ENCODE measurements around the gene USP24.

DNA sequence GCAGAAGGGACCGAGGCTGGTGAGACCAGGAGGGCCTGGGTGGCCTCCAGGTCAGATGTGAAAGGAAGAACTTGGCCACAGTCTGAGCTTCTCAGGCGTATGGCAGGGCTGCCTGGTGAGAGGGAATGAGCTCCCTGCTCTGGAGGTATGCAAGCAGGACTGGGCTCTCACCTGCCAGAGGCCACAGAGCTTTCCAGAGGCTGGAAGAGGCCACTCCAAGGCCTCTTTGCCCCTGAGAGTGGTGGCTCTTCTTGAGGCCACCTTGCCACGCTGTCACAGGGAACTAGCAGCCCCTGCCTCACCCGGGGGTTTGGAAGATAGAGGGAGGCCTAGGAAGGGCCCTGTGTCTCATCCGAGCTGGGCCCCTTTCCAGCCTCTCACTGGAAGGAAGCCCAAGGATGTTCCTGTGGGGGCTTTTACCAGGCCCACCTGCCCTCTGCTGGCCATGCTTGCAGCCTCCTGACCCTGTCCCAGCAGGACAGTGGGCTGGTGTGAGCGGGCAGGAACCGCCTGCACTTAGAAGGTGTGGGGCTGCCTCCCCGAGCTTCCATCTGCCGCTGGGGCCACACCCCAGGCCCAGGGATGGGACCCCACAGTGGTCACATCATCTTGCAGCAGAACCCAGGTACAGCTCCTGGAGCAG is 165.8 kb downstream of the USP24 start:
- TF ChIP-seq, protein P1, sequence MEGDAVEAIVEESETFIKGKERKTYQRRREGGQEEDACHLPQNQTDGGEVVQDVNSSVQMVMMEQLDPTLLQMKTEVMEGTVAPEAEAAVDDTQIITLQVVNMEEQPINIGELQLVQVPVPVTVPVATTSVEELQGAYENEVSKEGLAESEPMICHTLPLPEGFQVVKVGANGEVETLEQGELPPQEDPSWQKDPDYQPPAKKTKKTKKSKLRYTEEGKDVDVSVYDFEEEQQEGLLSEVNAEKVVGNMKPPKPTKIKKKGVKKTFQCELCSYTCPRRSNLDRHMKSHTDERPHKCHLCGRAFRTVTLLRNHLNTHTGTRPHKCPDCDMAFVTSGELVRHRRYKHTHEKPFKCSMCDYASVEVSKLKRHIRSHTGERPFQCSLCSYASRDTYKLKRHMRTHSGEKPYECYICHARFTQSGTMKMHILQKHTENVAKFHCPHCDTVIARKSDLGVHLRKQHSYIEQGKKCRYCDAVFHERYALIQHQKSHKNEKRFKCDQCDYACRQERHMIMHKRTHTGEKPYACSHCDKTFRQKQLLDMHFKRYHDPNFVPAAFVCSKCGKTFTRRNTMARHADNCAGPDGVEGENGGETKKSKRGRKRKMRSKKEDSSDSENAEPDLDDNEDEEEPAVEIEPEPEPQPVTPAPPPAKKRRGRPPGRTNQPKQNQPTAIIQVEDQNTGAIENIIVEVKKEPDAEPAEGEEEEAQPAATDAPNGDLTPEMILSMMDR (IDR thresholded peaks at IDR 0.05) = no peak
- TF ChIP-seq POLR2A (IDR thresholded peaks at IDR 0.05) = no peak
